K562 treated with DMSO at 1 percent for 4 hours (cell line): ENCODE data around the gene SLC25A4. TPM values are rescaled to one million over a fixed set of nuclear protein-coding genes. Genes with fewer than 3 reads are reported as not detected.

Experiments used
- total RNA-seq: library from RNA; unstranded; fragments of 300-600 nt; gene quantifications from 2 replicates; pipeline ENCODE4 v1.2.3, GENCODE V29; 2022; ENCODE audit not compliant: insufficient read depth

SLC25A4 gene
- total RNA-seq, result 23.1 and 25.8 TPM in 2 replicates

GRCh38 chr4:185142912-185143600, at the start of gene SLC25A4:
Gene SLC25A4, plus strand, starts transcription at chr4:185143266. Its CDS starts 107 bp downstream, at chr4:185143373.

Other genes starting within 250 kb of the SLC25A4 start
- gene HELT, start 124.8 kb upstream of the SLC25A4 start, total RNA-seq, result not detected in 2 replicates
- gene CFAP97, start 60.7 kb downstream of the SLC25A4 start, total RNA-seq, result 7.9 and 10.8 TPM in 2 replicates
- 8.4 and 11.2 TPM in 2 replicates for gene SNX25, start 66.3 kb downstream of the SLC25A4 start, total RNA-seq